Activated CD8-positive, alpha-beta T cell treated with anti-CD3 and anti-CD28 coated beads, Interleukin-2, amount 10 ng/mL, durations not matched to agents 7 days and 5 days (primary cell): ENCODE measurements around the gene PTPN11. TPM values are rescaled to one million over a fixed set of nuclear protein-coding genes. Genes with fewer than 3 reads are reported as not detected.
"Not testable (repeated sequence)": the region's sequence is repeated elsewhere in the genome, so short reads cannot be mapped to it uniquely, and the experiment has no call there.

Experiments
- ATAC-seq: fragments of 150-1000 bp; cut with Tn5 transposase; one replicate; pipeline ENCODE4 v1.10.0; 2021; ENCODE audit warnings: moderate library complexity
- CTCF ChIA-PET: fragments of 350-600 bp; sonication (Branson Sonifier 250); formaldehyde crosslinking; loops from one replicate; lab custom pipeline; 2021; ENCODE audit warnings: antibody characterized with exemption; lab: Charles Lee
- POLR2A ChIA-PET: fragments of 350-600 bp; sonication (Branson Sonifier 250); formaldehyde crosslinking; loops from one replicate; lab custom pipeline; 2021; ENCODE audit warnings: antibody characterized with exemption; lab: Charles Lee
- DNase-seq: peaks from one replicate; pipeline ENCODE4 v3.0.0-alpha.2; 2020
- H3K27ac Mint-ChIP-seq: one replicate; pipeline ENCODE4 v1.8.0; 2021; ENCODE audit warnings: mild to moderate bottlenecking, mixed read lengths
- H3K27me3 Mint-ChIP-seq: one replicate; pipeline ENCODE4 v1.8.0; 2021; ENCODE audit warnings: low read depth, mixed read lengths
- H3K36me3 Mint-ChIP-seq: one replicate; pipeline ENCODE4 v1.8.0; 2021; ENCODE audit warnings: low read depth, mixed read lengths
- H3K4me1 Mint-ChIP-seq: one replicate; pipeline ENCODE4 v1.8.0; 2021; ENCODE audit warnings: low read depth, mixed read lengths
- H3K4me3 Mint-ChIP-seq: one replicate; pipeline ENCODE4 v1.8.0; 2021; ENCODE audit warnings: mild to moderate bottlenecking, mixed read lengths
- H3K9me3 Mint-ChIP-seq: one replicate; pipeline ENCODE4 v1.8.0; 2022; ENCODE audit warnings: mixed read lengths; ENCODE audit not compliant: insufficient read depth
- total RNA-seq, 2 experiments: library from RNA; stranded (reverse); gene quantifications; one replicate each; pipeline ENCODE4 v1.2.3, GENCODE V29; 2021

The PTPN11 gene
- total RNA-seq, 2 experiments from 2014 or later = 106 to 112 TPM

DNA sequence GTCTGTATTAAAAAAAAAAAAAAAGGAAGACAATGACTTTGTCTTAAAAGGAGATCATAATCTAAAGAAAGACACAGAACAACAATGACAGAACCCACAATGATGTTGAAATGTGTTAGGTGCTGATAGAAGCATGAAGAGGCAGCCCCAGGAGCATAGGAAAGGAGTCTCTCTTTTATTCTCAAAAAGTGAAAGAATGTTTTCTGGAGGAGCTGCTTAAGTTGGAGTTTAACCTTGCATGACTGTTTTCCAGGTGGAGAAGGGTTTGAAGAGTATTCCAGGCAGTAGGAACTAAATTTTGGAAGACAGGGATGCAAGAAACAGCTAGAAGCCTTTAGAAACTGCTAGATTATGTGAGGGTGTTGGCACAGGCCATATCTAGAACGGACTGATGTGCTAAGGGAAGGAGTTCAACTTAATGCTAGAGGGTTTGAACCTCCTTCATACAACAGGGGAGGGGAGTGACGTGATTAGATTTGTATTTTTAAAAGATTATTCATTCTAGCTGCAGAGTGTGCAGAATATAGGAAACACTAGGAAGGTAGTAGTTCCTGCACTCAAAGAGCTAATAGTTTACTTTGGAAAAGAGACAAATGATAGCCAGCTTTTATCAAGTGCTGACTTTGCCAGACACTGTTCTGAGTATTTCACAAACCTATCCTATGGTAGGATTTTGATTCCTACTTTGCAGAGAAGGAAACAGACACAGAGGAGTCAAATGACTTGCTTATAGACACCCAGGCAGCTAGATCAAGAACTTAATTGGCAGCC is 4.7 kb upstream of the PTPN11 start:
- Mint-ChIP-seq H3K9me3 (no peaks in the 10 kb centered on the region), H3K36me3 (peaks cover 9% of the 10 kb centered on the region), H3K27ac (no peak overlapping the region), H3K4me1 (peaks cover 15% of the 10 kb centered on the region), H3K4me3 (no peak overlapping the region), H3K27me3 (peaks cover 3% of the 10 kb centered on the region)
- ChIA-PET POLR2A (no interaction called here), CTCF (interaction anchor here (1.0 kb wide), 1 partner anchor 215 kb away, joined by 4 read pairs; no protein-coding TSS in a partner anchor)
- no peak for ATAC-seq
- DNase-seq = no peak

DNA sequence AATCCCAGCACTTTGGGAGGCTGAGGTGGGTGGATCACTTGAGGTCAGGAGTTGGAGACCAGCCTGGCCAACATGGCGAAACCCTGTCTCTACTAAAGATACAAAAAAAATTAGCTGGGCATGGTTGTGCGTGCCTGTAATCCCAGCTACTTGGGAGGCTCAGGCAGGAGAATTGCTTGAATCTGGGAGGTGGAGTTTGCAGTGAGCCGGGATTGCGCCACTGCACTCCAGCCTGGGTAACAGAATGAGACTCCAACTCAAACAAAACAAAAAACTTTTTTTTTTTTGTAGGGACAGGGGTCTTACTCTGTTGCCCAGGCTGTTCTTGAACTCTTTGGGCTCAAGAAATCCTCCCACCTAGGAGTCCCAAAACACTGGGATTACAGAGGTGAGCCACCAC is 3.3 kb upstream of the PTPN11 start:
- H3K27ac Mint-ChIP-seq, H3K36me3 Mint-ChIP-seq, H3K9me3 Mint-ChIP-seq, H3K27me3 Mint-ChIP-seq, ATAC-seq, H3K4me3 Mint-ChIP-seq, POLR2A ChIA-PET, CTCF ChIA-PET, DNase-seq: not testable (repeated sequence)
- H3K4me1 Mint-ChIP-seq = peaks cover 23% of the 10 kb centered on the region

DNA sequence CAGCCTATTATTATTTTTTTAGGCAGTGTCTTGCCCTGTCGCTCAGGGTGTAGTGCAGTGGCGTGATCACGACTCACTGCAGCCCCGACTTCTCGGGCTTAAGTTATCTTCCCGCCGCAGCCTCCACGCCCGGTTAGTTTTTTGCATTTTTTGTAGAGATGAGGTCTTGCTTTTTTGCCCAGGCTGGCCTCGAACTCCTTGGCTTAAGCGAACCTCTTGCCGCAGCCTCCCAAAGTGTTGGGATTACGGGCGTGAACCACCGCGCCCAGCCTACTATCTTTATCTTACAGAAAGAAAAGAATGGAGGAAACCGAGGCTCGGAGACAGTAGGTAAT is 507 bp upstream of the PTPN11 start:
- ChIA-PET CTCF (no interaction called here), POLR2A (interaction anchor here (0.6 to 1.8 kb wide), 15 partner anchors 8 to 1412 kb away, joined by 3 to 7 read pairs (median 3); partner anchors contain the start of genes ACAD10, MAPKAPK5 and OAS2)
- Mint-ChIP-seq H3K4me1 (peaks cover 40% of the 10 kb centered on the region), H3K36me3 (peaks cover 11% of the 10 kb centered on the region), H3K4me3 (peak overlapping the region; percentile 96), H3K9me3 (no peaks in the 10 kb centered on the region), H3K27ac (peak overlapping the region; percentile 98), H3K27me3 (peaks cover 3% of the 10 kb centered on the region)
- DNase-seq (no peak), ATAC-seq (peak; percentile 7)

DNA sequence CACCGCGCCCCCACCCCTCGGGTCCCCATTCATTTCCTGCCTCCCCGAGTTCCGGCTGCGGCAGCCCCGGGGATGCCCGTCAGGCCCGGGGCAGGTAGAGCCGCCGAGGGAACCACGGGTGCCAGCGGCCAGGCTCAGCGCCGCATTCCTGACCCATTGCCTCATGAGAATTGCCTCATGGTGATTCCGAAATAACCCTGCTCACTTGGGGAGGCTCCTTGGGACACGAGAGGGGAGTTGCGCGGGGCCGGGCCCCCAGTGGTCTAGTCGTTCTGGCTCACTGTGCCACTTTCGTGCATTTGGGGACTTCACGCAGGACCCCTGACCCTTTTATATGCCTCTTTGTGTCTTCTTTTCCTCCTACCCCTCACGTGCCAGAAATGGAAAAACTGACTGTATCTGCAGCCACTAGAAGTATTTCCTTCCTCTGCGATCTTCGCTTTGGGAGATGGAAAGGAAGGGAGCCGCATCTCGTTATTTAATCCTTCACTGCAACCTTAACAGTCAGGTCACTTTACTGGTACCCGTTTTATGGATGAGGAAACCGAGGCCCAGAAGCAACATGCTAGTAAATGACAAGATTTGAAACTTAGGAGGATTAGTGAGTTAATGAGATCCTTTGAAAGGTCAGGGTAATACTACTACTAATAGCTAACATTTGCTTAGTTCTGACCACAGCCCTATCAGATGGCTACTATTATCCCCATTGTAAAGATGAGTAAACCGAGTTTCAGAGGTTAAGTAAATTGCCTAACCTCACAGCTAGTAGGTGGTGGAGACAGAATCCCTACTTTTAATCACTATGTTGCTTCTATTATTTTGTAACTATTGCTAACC is 768 bp downstream of the PTPN11 start:
- Mint-ChIP-seq H3K27me3 (peaks cover 3% of the 10 kb centered on the region), H3K36me3 (peaks cover 15% of the 10 kb centered on the region), H3K27ac (peak overlapping the region; percentile 91), H3K4me3 (peak overlapping the region; percentile 86), H3K4me1 (peaks cover 45% of the 10 kb centered on the region), H3K9me3 (no peaks in the 10 kb centered on the region)
- ChIA-PET CTCF (interaction anchor here (0.7 to 1.6 kb wide), 2 partner anchors 17 to 121 kb away, joined by 3 to 4 read pairs; no protein-coding TSS in a partner anchor), POLR2A (interaction anchor here (0.6 to 1.8 kb wide), 6 partner anchors 8 to 578 kb away, joined by 3 to 7 read pairs (median 3); partner anchors contain the start of genes MAPKAPK5 and OAS2)
- ATAC-seq (no peak), DNase-seq (peak; percentile 48)

DNA sequence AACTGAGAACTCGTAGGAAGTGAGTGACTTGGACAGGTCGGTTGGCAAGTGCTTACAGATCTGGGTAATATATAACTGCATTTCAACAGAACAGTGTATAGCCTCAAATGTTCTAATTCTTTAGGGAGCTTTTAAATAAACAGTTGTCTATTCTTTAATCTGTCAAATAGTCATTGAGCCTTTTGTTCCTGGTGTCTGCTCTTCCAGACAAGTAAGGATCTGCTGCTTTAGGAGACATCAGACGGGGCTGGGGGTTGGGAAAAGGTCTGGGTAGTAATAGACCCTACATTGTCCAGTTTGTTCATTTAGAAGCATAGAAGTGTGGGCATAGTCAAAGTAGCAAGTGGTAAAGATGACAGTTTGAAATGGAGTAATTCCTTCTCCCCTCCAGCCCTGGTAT is 2.0 kb downstream of the PTPN11 start:
- ATAC-seq (no peak), DNase-seq (no peak)
- Mint-ChIP-seq H3K36me3 (peaks cover 17% of the 10 kb centered on the region), H3K4me1 (peaks cover 45% of the 10 kb centered on the region), H3K4me3 (peak overlapping the region; percentile 25), H3K9me3 (no peaks in the 10 kb centered on the region), H3K27me3 (no peaks in the 10 kb centered on the region), H3K27ac (peak overlapping the region; percentile 36)
- ChIA-PET CTCF (interaction anchor here (1.6 kb wide), 1 partner anchor 18 kb away, joined by 4 read pairs; no protein-coding TSS in a partner anchor), POLR2A (interaction anchor here (0.5 kb wide), 1 partner anchor 32 kb away, joined by 3 read pairs; no protein-coding TSS in a partner anchor)

DNA sequence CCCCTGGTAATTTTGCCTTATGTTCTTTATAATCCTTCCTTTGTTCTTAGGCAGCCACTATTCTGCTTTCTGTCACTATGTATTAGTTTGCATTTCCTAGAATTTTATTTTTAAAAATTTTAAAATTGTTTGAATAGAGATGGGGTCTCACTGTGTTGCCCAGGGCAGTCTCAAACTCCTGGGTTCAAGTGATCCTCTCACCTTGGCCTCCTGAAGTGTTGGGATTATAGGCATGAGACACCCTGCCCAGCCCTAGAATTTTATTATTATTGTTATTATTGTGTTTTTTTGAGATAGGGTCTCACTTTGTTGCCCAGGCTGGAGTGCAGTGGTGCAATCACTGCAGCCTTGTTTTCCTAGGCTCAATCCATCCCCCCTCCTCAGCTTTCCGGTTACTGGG is 2.6 kb downstream of the PTPN11 start:
- no peaks in the 10 kb centered on the region for H3K9me3 Mint-ChIP-seq
- H3K27me3 Mint-ChIP-seq = no peaks in the 10 kb centered on the region
- no peak overlapping the region for H3K4me3 Mint-ChIP-seq
- ATAC-seq = no peak
- no peak overlapping the region for H3K27ac Mint-ChIP-seq
- POLR2A ChIA-PET = no interaction called here
- no peak for DNase-seq
- peaks cover 45% of the 10 kb centered on the region for H3K4me1 Mint-ChIP-seq
- CTCF ChIA-PET = interaction anchor here (1.1 to 1.6 kb wide), 2 partner anchors 10 to 19 kb away, joined by 4 read pairs; no protein-coding TSS in a partner anchor
- H3K36me3 Mint-ChIP-seq = peaks cover 18% of the 10 kb centered on the region

DNA sequence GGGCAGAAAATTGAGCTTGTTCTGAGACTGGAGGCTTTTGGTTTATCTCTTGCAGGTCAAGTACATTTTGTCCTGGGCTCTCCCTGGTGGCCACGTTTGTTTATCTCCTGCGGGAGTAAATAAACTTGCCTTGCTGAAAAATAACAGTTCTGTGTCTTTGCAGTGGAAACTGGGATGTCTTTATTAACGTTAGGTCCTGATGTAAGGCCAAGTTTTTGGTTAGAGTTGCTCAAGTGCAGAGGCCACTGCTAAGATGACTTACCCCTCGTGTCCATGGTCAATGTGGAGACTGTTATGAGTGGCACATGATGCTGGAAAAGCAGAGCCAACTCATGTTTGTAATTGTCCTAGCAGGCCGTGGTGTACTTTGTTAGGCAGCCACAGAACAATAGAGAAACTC is 3.8 kb downstream of the PTPN11 start:
- Mint-ChIP-seq H3K27me3 (no peaks in the 10 kb centered on the region), H3K4me3 (no peak overlapping the region), H3K36me3 (peaks cover 20% of the 10 kb centered on the region), H3K4me1 (peaks cover 39% of the 10 kb centered on the region), H3K27ac (no peak overlapping the region), H3K9me3 (no peaks in the 10 kb centered on the region)
- ChIA-PET CTCF (interaction anchor here (1.1 kb wide), 1 partner anchor 12 kb away, joined by 4 read pairs; no protein-coding TSS in a partner anchor), POLR2A (interaction anchor here (0.6 kb wide), 1 partner anchor 23 kb away, joined by 5 read pairs; no protein-coding TSS in a partner anchor)
- ATAC-seq = no peak
- DNase-seq = no peak

DNA sequence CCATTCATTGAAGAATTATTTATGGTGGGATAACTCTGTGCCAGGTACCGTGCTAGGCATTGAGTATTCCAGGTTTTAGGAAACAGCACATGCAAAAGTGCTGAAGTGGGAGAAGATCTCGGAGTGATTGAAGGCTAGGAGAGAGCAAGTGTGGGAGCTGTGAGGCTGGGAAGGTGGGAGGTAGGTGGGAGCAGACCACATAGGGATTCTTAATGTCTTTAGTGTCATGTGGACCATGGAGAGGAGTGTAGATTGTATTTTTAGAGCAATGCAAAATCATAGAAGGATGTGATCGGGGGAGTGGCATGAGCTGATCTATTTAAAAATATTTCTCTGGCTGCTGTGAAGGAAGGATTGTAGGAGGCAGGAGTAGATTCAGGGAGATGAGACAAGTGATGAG is 5.4 kb downstream of the PTPN11 start:
- ChIA-PET POLR2A (no interaction called here), CTCF (interaction anchor here (0.6 to 0.9 kb wide), 2 partner anchors 12 to 13 kb away, joined by 3 read pairs; no protein-coding TSS in a partner anchor)
- DNase-seq (no peak), ATAC-seq (no peak)
- no peak overlapping the region for H3K4me3 Mint-ChIP-seq
- no peaks in the 10 kb centered on the region for H3K9me3 Mint-ChIP-seq
- no peaks in the 10 kb centered on the region for H3K27me3 Mint-ChIP-seq
- peaks cover 37% of the 10 kb centered on the region for H3K4me1 Mint-ChIP-seq
- H3K36me3 Mint-ChIP-seq = peaks cover 23% of the 10 kb centered on the region
- no peak overlapping the region for H3K27ac Mint-ChIP-seq

DNA sequence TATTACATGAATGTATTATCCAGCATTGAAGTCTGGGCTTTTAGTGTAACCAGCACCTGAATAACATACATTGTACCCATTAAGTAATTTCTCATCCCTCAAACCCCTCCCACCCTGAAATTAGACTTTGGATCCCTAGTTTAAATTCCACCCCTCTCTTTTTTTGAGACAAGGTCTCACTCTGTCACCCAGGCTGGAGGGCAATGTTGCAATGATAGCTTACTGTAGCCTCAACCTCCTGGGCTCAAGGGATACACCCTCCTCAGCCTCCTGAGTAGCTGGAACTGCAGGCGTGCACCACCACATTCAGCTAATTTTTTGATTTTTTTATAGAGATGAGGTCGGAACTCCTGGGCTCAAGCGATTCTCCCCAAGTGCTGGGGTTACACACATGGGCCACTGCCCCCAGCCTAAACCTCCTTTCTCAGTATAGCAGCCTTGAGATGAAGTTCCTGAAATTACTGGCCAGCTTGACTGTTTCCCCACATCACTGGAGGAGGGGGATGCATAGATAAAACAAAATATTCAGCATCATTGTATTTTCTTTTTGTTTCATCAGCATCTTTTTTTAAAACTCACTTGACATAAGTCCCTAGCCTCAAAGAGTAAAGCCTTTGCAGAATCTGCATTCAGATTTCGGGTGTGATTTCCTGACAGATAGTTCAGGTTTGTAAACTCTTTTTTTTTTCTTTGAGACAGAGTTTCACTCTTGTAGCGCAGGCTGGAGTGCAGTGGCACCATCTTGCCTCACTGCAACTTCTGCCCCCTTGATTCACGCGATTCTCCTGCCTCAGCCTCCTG is 7.0 kb downstream of the PTPN11 start:
- Mint-ChIP-seq H3K27ac (no peak overlapping the region), H3K9me3 (no peaks in the 10 kb centered on the region), H3K4me1 (peaks cover 29% of the 10 kb centered on the region), H3K36me3 (peaks cover 22% of the 10 kb centered on the region), H3K4me3 (no peak overlapping the region), H3K27me3 (no peaks in the 10 kb centered on the region)
- ATAC-seq (no peak), DNase-seq (no peak)
- ChIA-PET CTCF (interaction anchor here (0.7 kb wide), 1 partner anchor 92 kb away, joined by 3 read pairs; no protein-coding TSS in a partner anchor), POLR2A (no interaction called here)

DNA sequence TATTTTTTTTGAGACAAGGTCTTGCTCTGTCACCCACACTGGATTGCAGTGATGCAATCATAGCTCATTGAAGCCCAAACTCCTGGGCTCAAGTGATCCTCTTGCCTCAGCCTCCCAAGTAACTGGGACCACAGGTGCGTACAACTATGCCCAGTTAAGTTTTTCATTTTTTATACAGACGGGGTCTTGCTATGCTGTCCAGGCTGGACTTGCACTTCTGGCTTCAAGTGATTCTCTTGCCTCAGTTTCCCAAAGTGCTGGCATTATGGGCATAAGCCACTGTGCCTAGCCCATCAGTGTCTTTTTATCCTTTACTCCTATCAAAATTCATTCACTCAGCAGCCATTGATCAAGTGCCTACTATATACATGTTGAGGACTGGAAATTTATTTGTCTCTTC is 9.0 kb downstream of the PTPN11 start:
- ChIA-PET CTCF (no interaction called here), POLR2A (interaction anchor here (1.2 kb wide), 1 partner anchor 9 kb away, joined by 3 read pairs; the partner anchor contains the start of gene PTPN11)
- Mint-ChIP-seq H3K4me3 (no peak overlapping the region), H3K27ac (no peak overlapping the region), H3K36me3 (peaks cover 29% of the 10 kb centered on the region), H3K27me3 (no peaks in the 10 kb centered on the region), H3K9me3 (no peaks in the 10 kb centered on the region), H3K4me1 (peaks cover 26% of the 10 kb centered on the region)
- no peak for DNase-seq
- no peak for ATAC-seq

DNA sequence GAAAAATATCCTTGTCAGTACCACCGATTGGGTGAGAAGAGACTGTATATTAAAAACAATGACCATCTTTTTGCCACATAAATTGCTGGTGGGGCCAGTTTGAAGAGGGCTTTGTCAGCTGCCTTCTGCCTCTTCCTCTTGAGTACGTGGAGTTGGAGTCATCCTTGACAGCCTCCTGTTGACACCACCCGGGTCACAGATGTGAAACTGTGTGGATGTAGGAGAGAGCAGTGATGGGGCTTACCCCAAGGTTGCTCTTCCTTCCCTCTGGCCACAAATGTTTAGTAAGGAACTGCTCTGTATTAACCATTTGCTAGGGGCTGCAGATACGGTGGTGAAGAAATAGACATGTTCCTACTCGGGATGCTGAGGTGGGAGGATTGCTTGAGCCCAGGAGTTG is 12.2 kb downstream of the PTPN11 start:
- POLR2A ChIA-PET = no interaction called here
- H3K9me3 Mint-ChIP-seq = no peaks in the 10 kb centered on the region
- H3K36me3 Mint-ChIP-seq = peaks cover 22% of the 10 kb centered on the region
- no peak overlapping the region for H3K4me3 Mint-ChIP-seq
- ATAC-seq = peak; percentile 32
- DNase-seq = no peak
- no peaks in the 10 kb centered on the region for H3K27me3 Mint-ChIP-seq
- no peak overlapping the region for H3K27ac Mint-ChIP-seq
- H3K4me1 Mint-ChIP-seq = peaks cover 18% of the 10 kb centered on the region
- CTCF ChIA-PET = no interaction called here
